LNCaP clone FGC (cell line): ENCODE measurements around the gene ROBO1.

Experiments used
- DNase-seq: peaks from one replicate; pipeline ENCODE4 v3.0.0-alpha.2; 2011; ENCODE audit warnings: low read depth
- H3K4me3 ChIP-seq: 2 replicates; pipeline ENCODE4 v1.5.1; 2011; ENCODE audit warnings: mild to moderate bottlenecking, low read depth, low read length, control low read depth
- CTCF ChIP-seq: IDR thresholded peaks from 2 replicates; pipeline ENCODE4 v1.5.1; 2012; ENCODE audit warnings: mild to moderate bottlenecking; ENCODE audit not compliant: control insufficient read depth, insufficient read depth; ENCODE audit errors: extremely low read depth

Gene ROBO1

DNA sequence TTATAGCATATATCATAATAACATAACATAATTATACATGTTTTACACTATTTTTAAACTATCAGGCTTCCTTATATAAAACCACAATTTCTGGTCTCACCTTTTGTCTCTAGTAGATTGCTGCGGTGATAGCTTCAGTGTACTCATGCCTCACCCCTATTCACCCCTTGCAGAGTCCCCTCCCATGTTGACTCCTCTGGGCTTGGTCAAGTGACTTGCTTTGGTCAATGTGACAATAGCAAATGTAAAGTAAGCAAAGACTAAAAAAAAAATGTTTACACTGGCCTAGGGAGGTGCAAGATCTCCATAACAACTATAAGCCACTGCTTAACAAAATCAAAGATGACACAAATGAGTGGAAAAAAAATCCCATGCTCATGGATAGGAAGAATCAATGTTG lies 537.5 kb downstream of the ROBO1 start:
- DNase-seq: no peak
- no peak for TF ChIP-seq CTCF

DNA sequence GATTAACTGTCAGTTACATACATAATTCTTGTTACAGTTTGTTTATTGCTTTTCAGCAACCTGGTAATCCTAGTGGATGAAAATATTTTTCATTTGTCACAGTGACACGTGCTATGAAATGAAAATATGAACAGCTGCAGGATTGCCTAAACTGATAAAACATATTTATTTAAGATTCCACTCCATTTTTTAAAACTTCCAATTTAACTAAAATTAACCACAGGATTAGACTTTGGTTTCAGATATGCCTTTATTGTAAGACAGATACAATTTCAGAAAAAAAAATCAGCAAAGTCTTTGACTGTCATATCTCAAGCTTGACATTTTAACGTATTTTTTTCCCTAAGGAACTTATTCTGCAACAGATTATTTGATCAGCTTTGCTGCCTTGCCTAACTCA lies 550.7 kb downstream of the ROBO1 start:
- H3K4me3 ChIP-seq: no peak overlapping the region
- no peak for DNase-seq
- TF ChIP-seq CTCF: no peak

More for the DNA sequence above, 537.5 kb downstream of the ROBO1 start:
- no peak overlapping the region for H3K4me3 ChIP-seq

- no peak for DNase-seq
- no peak overlapping the region for H3K4me3 ChIP-seq
- no peak for TF ChIP-seq CTCF
Observed at GRCh38 chr3:79215286-79215685, 552.5 kb downstream of the ROBO1 start.

GRCh38 chr3:79211586-79212359 lies 556.0 kb downstream of the ROBO1 start:
- no peak for DNase-seq
- TF ChIP-seq CTCF: no peak
- H3K4me3 ChIP-seq: no peak overlapping the region

- DNase-seq: no peak
- H3K4me3 ChIP-seq: no peak overlapping the region
- no peak for TF ChIP-seq CTCF
Observed at GRCh38 chr3:79204351-79204750, 563.4 kb downstream of the ROBO1 start.

DNA sequence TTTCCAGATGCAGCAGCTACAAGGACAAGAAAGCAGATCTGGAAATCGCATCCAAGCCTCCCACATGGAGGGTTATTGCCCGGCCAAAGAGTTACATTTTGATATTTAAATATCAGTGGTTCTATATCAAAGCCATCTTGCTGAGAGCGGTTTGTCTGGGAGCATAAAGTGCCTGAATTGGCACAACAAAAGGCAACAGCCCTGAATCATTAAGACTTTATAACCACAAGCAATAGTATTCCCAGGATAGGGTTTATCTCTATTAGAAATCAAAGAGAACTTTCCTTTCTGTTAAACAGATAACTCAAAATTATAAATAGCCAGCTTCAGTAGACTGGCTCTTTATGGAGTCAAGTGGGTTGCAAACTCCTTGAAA lies 564.7 kb downstream of the ROBO1 start:
- H3K4me3 ChIP-seq: no peak overlapping the region
- DNase-seq: no peak
- no peak for TF ChIP-seq CTCF
